Measurements from ENCODE around the gene ZNF32.
"Not testable (repeated sequence)": the region's sequence is repeated elsewhere in the genome, so short reads cannot be mapped to it uniquely, and the experiment has no call there.

The ZNF32 gene

GRCh38 chr10:43623351-43623750 lies 25.3 kb downstream of the ZNF32 start:
- no peak for FAIRE-seq

DNA sequence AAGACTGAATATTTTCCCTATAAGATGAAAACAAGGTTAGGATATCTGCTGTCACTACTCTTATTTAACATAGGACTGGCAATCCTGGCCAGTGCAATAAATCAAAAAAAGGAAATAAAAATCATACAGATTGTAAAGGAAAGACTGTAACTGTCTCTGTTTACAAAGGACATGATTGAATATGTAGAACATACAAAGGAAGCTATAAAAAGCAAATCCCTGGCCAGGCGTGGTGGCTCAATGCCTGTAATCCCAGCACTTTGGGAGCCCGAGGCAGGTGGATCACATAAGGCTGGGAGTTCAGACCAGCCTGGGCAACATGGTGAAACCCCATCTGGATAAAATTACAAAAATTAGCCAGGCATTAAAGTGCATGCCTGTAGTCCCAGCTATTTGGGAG lies 26.6 kb downstream of the ZNF32 start:
- no peak for FAIRE-seq

DNA sequence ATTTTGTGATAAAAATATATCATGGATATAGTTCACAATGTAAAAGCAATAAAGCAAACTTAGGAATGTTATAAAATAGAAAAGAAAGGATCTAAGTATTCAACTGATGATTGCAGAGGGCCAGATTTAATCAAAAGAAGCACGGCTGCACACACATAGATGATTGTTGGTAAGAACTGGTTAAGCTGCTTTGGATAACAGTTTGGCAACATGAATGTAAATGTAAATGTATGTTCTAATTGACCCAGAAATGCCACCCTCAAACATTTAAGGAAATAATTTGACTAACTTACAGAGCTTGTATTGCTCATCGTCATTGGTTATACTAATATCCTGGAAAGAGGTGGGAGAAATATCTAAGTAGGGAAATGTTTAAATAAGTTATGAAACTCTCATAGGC lies 29.3 kb downstream of the ZNF32 start:
- no peak for FAIRE-seq

DNA sequence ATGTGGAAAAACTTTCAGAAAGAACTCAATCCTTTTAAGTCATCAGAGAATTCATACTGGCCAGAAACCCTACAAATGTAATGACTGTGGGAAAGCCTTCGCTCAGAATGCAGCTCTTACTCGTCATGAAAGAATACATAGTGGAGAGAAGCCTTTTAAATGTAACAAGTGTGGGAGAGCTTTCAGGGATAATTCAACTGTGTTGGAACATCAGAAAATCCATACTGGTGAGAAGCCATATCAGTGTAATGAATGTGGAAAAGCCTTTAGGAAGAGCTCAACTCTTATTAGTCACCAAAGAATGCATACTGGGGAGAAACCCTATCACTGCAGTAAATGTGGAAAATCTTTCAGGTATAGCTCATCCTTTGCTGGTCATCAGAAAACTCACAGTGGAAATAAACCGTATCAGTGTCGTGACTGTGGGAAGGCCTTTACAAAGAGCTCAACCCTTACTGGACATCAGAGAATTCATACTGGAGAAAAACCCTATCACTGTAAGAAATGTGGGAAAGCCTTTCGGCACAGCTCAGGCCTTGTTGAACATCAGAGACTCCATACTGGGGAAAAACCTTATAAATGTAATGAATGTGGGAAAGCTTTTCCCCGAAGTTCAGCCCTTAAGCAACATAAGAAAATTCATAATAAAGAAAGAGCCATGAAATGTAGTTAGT lies 31.8 kb downstream of the ZNF32 start:
- FAIRE-seq, result no peak

DNA sequence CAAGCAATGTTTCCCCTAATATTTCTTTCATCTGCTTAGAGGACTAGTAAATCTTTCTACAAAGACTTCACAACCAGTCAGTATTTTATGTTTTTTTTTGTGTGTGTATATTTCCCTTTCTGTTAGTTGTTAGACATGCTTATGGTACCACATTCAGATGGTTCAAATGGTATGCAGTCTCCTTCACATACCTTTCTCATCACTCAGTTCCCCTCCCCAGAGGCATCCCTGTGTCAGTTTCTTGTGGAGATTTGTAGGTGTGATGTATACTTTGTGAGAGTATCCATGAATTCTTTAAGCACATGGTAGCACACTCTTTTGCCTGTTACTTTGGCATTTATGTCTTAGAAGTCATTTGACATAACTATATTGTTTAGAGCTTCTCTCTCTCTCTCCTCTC lies 38.0 kb downstream of the ZNF32 start:
- no peak for FAIRE-seq

GRCh38 chr10:43607199-43607573 lies 41.5 kb downstream of the ZNF32 start:
- no peak for FAIRE-seq

GRCh38 chr10:43606323-43607198 lies 42.1 kb downstream of the ZNF32 start, which contains the start of gene ZNF485:
ZNF485 (plus strand) TSS chr10:43606438; CDS start chr10:43607051, 613 bp downstream.
- FAIRE-seq, result no peak

- FAIRE-seq, result no peak
Measured at GRCh38 chr10:43605850-43606322, 42.8 kb downstream of the ZNF32 start.

- FAIRE-seq, result not testable (repeated sequence)
Measured at GRCh38 chr10:43601576-43601975, 47.1 kb downstream of the ZNF32 start.

GRCh38 chr10:43599333-43599732 lies 49.3 kb downstream of the ZNF32 start:
- no peak for FAIRE-seq

DNA sequence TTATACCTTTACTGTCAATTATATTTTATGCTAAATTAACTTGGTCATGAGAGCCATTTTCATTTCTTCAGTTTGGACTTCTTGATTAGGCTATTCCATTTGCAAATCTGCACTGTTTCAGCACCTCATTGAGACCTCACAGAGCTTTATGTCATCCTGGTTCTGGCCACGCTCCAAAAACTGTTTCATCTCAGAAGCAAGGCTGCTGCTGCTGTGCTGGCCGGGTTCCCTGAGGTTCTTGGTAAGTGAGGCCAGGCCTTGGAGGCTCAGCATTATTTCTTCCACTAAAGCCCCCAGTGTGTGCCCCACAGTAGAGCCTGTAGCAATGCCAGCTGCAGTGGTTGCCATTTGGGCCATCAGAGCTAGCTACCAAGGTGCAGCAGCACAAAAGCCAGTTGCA lies 50.2 kb downstream of the ZNF32 start:
- FAIRE-seq, result no peak

GRCh38 chr10:43596546-43596945 lies 52.1 kb downstream of the ZNF32 start:
- FAIRE-seq, result no peak

- no peak for FAIRE-seq
Measured at GRCh38 chr10:43595739-43596298, 52.9 kb downstream of the ZNF32 start.

DNA sequence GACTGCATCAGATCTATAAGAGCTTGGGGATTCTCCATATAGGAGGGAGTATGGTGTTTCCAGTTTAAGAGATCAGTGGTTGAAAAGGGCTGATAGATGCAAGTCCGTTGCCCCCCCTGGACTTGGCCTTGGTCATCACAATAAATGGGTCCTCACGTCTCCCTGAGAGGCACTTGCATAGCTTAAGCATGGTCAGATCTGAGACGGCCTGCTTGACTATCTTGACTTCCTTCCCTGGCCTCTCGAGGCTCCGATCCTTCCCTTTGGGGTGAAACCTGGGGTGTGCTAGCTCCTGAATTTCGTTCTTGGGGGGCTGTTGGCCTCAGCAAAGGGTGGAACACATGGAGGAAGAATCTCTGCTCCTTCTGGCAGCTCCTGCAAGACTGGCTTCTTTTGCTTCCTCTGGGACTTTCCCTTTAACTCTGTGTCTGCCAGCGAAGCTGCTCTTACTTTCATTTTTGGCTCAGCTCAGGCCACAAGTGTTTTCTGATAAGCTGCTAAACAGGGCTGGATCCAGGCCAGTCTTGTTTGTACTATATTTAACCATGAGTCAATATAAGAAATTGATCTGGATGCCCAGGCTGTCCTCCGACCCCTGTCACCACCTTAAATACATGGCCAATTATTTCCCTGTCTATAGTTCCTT lies 53.6 kb downstream of the ZNF32 start:
- FAIRE-seq, result no peak

Data from A204.1 (cell line).